ENCODE measurements around the gene KCNJ1.

Gene KCNJ1

DNA sequence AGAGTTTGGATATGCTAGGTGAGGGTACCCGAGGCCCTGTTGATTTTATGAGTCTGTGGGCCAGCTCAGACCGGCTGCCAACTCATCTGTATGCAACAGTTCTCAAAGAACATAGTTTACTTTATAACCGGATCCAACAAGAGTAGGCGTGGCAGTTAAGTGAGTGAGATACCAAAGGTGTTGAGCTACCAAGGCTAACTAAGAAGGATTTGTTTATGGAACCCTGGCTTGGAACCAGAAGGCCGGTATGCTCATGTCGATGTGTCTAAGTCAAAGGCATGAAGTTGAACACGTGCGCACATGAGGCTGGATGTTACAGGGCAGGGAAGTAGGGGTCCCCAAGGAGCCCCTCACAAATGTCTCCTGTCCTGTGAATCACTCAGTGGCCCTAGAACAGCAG, at the start of gene KCNJ1:
TSS of gene KCNJ1 (minus strand) at position 20 of the 400 bp plus-strand sequence. CDS start 27,053 bp downstream, outside the sequence.
- no peak for DNase-seq (ENCODE audit: low spot score)

DNA sequence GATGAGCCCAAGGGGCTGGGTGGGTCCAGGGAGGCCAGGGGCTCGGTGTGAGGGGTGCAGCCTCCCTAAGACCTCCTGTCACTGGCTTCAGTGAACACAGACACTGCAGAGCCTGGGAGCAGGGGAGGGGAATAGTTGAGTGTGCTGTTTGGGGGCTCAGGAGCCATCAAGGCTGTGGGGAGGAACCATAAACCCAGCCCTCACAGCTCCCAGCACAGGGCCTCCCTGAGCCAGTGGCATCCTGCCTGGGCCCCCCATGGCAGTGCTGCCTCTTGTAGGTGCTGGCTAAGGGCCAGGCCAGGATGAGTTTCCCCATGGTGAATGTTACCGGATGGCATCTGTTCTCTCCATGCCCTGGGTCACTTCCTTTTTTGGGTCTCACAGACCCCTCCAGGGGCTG, 49.6 kb upstream of the KCNJ1 start:
- DNase-seq (ENCODE audit: low spot score) = no peak

DNA sequence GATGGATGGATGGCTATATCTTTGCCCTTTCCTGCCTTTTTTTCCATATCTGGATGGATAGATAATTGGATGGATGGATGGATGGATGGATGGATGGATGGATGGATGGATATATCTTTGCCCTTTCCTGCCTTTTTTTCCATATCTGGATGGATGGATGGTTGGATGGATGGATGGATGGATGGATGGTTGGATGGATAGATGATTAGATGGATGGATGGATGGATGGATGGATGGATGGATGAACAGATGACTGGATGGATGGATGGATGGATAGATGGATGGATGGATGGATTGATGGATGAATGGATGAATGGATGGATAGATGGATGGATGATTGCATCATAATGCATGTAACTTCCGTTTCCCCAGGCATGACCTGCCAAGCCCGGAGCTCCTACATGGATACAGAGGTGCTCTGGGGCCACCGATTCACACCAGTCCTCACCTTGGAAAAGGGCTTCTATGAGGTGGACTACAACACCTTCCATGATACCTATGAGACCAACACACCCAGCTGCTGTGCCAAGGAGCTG, 49.0 kb upstream of the KCNJ1 start:
- DNase-seq (ENCODE audit: low spot score) = no peak

DNA sequence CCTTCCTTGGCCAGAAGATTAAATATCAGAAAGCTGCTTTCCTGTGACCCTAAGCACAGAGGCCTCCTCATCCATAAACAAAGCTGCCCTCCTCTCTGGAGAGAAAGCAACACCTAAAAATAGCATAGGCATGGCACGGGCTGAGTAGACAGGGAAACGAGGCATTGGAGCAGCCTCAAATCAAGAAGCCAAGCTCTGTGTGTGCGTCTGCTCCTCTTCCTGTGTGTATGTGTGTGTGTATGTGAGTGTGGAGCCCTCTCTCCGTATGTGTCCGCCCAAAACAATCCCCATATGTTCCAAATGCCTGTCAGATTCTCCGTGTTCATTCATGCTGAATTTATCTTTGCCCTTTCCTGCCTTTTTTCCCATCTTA, 48.0 kb upstream of the KCNJ1 start:
- DNase-seq (ENCODE audit: low spot score) = no peak

DNA sequence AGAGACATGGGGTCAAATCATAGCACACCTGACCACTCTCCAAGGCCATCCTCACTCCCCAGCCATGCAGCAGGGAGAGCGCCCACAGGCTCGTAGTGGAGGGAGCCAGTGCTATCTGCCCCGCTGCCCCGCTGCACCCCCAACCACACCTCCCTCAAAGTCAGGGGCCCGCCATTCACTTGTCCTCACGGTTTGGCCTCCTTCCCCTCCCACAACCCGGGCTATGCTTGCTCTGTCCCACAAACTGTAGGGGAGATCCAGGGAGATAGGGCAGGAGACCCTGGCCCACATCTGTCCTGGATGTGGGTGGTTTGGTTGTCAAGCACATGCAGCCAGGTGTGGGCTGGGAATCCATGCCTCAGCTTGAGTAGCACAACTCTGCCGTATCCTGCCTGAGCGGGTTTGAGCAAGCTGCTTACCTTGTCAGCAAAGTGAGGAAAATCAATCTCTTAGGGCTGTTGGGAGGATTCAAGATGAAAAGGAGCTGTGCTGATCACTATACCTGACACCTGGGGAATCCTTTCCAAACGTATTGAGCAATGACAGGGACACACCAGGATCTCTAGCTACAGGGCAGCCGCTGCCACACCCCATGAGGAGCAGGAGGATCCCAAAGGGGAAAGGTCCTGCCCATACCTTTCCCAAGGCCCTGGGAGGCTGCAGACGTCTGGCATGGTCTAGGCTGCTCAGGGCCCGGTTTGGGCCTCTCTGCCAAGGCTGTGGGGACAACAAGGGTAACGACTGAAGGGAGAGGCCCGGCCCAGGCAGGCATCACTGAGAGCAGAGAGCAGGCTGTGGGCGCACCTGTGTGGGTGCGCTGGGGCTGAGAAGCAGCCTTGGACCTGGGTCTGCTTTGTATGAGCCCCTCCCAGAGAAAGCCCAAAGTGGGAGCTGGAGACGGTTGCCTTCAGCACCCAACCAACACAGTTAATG, 47.4 kb upstream of the KCNJ1 start:
- no peak for DNase-seq (ENCODE audit: low spot score)

- no peak for DNase-seq (ENCODE audit: low spot score)
Observed at GRCh38 chr11:128913806-128914205, 46.7 kb upstream of the KCNJ1 start.

GRCh38 chr11:128911701-128912100, 44.6 kb upstream of the KCNJ1 start:
- no peak for DNase-seq (ENCODE audit: low spot score)

DNA sequence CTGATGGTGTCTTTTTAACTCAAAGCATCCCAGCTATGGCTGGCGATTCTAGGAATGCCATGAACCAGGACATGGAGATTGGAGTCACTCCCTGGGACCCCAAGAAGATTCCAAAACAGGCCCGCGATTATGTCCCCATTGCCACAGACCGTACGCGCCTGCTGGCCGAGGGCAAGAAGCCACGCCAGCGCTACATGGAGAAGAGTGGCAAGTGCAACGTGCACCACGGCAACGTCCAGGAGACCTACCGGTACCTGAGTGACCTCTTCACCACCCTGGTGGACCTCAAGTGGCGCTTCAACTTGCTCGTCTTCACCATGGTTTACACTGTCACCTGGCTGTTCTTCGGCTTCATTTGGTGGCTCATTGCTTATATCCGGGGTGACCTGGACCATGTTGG, 44.1 kb upstream of the KCNJ1 start:
- DNase-seq (ENCODE audit: low spot score) = no peak

- no peak for DNase-seq (ENCODE audit: low spot score)
Observed at GRCh38 chr11:128910576-128910975, 43.5 kb upstream of the KCNJ1 start.

- no peak for DNase-seq (ENCODE audit: low spot score)
Observed at GRCh38 chr11:128909438-128910125, 42.5 kb upstream of the KCNJ1 start.

GRCh38 chr11:128908391-128909246, 41.5 kb upstream of the KCNJ1 start:
- DNase-seq (ENCODE audit: low spot score) = peak; percentile 69

DNA sequence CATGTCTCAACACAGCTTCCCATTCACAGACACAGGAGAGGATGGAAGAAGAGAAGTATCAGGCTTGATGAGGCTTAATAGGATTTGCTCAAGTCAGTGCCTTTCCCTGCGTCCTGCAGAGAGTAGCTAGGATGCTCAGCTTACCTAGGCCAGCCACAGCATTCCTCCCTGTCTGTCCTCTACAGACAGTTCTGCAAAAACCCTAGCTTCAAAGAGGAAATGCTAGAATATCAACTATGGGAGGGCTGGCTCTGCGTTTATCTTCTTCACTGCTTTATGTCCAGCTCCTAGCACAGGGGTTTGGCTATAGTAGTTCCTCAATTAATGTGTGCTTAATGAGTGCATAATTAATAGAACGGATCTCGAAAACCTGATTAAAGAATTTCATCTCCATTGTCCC, 40.5 kb upstream of the KCNJ1 start:
- no peak for DNase-seq (ENCODE audit: low spot score)

- DNase-seq (ENCODE audit: low spot score) = peak; percentile 71
Observed at GRCh38 chr11:128906185-128907050, 39.3 kb upstream of the KCNJ1 start.

DNA sequence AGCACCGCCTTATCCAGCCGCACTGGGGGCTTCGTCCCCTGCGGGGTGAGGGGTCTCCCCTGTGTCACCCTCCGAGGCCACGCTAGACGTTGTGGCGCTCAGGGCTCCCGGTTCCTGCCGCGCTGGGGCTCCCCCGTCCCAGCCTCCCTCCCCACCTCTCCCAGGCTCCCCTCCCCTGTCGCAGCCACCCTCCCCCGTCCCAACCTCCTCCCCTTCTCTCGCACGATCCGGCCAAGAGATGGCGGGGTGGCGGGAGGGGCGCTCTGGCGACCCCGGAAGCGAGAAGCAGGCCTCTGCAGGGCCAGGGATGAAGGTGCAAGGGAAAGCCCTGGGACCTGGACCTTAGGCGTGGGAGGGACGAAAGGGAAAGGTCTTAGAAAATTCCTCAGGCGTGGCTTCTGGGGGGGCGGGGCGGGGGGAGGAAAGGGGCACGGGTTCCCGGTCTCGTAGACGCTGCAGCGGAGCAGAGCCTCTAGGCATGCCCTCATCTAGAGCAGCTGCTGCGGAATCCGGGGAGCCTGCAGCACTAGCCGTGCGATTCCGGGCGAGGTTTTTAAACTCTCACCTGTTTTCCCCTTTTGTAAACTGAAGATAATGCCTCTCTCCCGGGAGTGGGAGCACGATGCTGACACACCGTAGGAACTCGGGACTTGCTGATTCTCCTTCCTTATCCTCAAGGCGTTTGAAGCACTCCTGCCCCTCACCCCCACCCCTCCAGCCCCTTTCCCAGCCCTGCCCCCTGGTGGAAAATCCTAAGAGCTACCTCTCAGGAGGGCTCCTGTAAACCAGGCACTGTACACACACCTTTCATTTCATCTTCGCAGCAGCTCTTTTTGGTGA, 38.5 kb upstream of the KCNJ1 start:
- DNase-seq (ENCODE audit: low spot score) = no peak

- DNase-seq (ENCODE audit: low spot score) = no peak
Observed at GRCh38 chr11:128904656-128905344, 37.7 kb upstream of the KCNJ1 start.

DNA sequence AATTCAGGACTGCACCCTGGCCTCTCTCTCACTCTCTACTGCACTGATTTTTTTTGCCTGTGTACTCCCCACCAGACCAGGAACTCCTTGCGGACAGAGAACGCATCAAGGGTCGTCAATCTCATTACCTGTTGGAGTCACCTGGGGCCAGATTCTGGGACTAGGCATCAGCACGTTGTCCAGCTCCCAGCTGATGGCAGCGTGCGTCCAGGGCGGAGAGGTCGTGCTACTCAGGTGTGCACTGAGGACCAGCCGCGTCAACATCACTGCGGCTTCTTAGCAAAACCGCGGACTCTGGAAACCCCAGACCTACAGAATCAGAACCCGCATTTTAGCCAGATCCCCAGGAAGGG, 37.2 kb upstream of the KCNJ1 start:
- DNase-seq (ENCODE audit: low spot score) = no peak

DNA sequence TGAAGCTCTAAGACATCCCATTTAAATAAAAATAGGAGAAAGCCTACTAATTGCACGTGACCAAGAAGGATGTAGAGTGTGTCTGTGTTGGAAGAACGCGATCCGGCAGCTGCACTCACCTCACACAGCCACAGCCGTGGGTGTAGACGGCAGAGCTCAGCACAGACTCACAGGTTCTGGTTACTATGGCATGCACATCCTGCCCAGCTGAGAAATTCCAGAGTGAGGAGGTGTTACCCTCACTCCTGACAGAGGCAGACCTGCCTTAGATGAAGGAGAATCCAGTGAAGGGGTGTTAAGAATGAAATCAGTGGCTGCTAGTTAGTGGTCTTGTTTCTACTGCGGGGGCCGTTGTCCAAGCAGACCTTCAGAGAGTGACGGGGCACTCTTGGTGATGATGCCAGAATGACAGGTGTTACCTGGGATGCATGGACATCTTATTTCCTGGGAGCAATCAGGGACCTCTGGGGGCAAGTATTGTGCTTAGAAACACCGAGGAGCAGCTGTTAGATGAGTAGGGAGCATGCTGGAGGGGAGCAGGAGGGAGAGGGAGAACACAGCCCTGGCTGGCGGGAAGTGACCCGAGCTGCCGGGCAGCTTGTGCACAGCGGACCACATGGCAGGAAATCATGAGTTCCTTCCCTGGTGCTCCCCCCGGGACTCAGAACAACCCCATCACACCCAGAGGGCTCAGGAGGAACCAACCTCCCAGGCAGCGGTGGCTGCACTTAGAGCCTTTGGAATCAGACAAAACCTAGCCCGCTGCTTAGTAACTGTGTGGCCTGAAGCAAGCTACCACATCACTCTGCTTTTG, 36.4 kb upstream of the KCNJ1 start:
- peak; percentile 62 for DNase-seq (ENCODE audit: low spot score)

- DNase-seq (ENCODE audit: low spot score) = no peak
Observed at GRCh38 chr11:128902515-128903066, 35.5 kb upstream of the KCNJ1 start.
